HEK293 (cell line): ENCODE data around the gene SYN1.

Source experiments
- BCL11B ChIP-seq: fragments of 450-650 bp; formaldehyde crosslinking; IDR thresholded peaks from 2 replicates; pipeline ENCODE4 v1.5.1; 2016; ENCODE audit warnings: low read depth, missing biosample characterization, missing genetic modification characterization
- GLI4 ChIP-seq: fragments of 450-650 bp; formaldehyde crosslinking; IDR thresholded peaks from 2 replicates; pipeline ENCODE4 v1.5.1; 2016; ENCODE audit warnings: missing biosample characterization, missing genetic modification characterization
- KLF8 ChIP-seq: fragments of 450-650 bp; formaldehyde crosslinking; IDR thresholded peaks from 2 replicates; pipeline ENCODE4 v1.5.1; 2016; ENCODE audit warnings: missing biosample characterization, missing genetic modification characterization
- MZF1 ChIP-seq: fragments of 450-650 bp; formaldehyde crosslinking; IDR thresholded peaks from 2 replicates; pipeline ENCODE4 v1.5.1; 2017; ENCODE audit warnings: missing biosample characterization, missing genetic modification characterization, borderline replicate concordance
- OVOL3 ChIP-seq: fragments of 450-650 bp; formaldehyde crosslinking; IDR thresholded peaks from 2 replicates; pipeline ENCODE4 v1.5.1; 2016; ENCODE audit warnings: missing biosample characterization, missing genetic modification characterization
- REPIN1 ChIP-seq: fragments of 450-650 bp; formaldehyde crosslinking; IDR thresholded peaks from 2 replicates; pipeline ENCODE4 v1.5.1; 2017; ENCODE audit warnings: missing biosample characterization, missing genetic modification characterization, low read depth
- YY1 ChIP-seq: fragments of 450-650 bp; formaldehyde crosslinking; IDR thresholded peaks from 2 replicates; pipeline ENCODE4 v1.5.1; 2018; ENCODE audit warnings: missing biosample characterization, missing genetic modification characterization
- ZNF121 ChIP-seq: fragments of 450-650 bp; formaldehyde crosslinking; IDR thresholded peaks from 2 replicates; pipeline ENCODE4 v1.5.1; 2016; ENCODE audit warnings: missing biosample characterization, missing genetic modification characterization
- ZNF138 ChIP-seq: fragments of 450-650 bp; formaldehyde crosslinking; IDR thresholded peaks from 2 replicates; pipeline ENCODE4 v1.5.1; 2016; ENCODE audit warnings: missing biosample characterization, missing genetic modification characterization, borderline replicate concordance
- ZNF140 ChIP-seq: fragments of 450-650 bp; formaldehyde crosslinking; IDR thresholded peaks from 2 replicates; pipeline ENCODE4 v1.5.1; 2016; ENCODE audit warnings: missing biosample characterization, missing genetic modification characterization
- ZNF169 ChIP-seq: fragments of 450-650 bp; formaldehyde crosslinking; IDR thresholded peaks from 2 replicates; pipeline ENCODE4 v1.5.1; 2016; ENCODE audit warnings: missing biosample characterization, missing genetic modification characterization
- ZNF211 ChIP-seq: fragments of 450-650 bp; formaldehyde crosslinking; IDR thresholded peaks from 2 replicates; pipeline ENCODE4 v1.5.1; 2016; ENCODE audit warnings: low read depth, missing biosample characterization, missing genetic modification characterization
- ZNF292 ChIP-seq: fragments of 450-650 bp; formaldehyde crosslinking; IDR thresholded peaks from 2 replicates; pipeline ENCODE4 v1.5.1; 2016; ENCODE audit warnings: low read depth, missing biosample characterization, missing genetic modification characterization, borderline replicate concordance
- ZNF335 ChIP-seq: fragments of 450-650 bp; formaldehyde crosslinking; conservative IDR thresholded peaks from 2 replicates; pipeline ENCODE4 v1.5.1; 2016; ENCODE audit warnings: missing biosample characterization, missing genetic modification characterization
- ZNF341 ChIP-seq: fragments of 450-650 bp; formaldehyde crosslinking; IDR thresholded peaks from 2 replicates; pipeline ENCODE4; 2016; ENCODE audit warnings: low read depth, missing biosample characterization, missing genetic modification characterization
- ZNF350 ChIP-seq: fragments of 450-650 bp; formaldehyde crosslinking; IDR thresholded peaks from 2 replicates; pipeline ENCODE4 v1.5.0; 2017; ENCODE audit warnings: missing biosample characterization, mild to moderate bottlenecking, missing genetic modification characterization
- ZNF433 ChIP-seq: fragments of 450-650 bp; formaldehyde crosslinking; IDR thresholded peaks from 2 replicates; pipeline ENCODE4 v1.5.1; 2016; ENCODE audit warnings: missing biosample characterization, missing genetic modification characterization, low read depth
- ZNF544 ChIP-seq: fragments of 450-650 bp; formaldehyde crosslinking; IDR thresholded peaks from 2 replicates; pipeline ENCODE4 v1.5.0; 2017; ENCODE audit warnings: missing biosample characterization, missing genetic modification characterization
- ZNF624 ChIP-seq: fragments of 450-650 bp; formaldehyde crosslinking; IDR thresholded peaks from 2 replicates; pipeline ENCODE4 v1.5.1; 2017; ENCODE audit warnings: missing biosample characterization, missing genetic modification characterization
- ZNF654 ChIP-seq: fragments of 450-650 bp; formaldehyde crosslinking; IDR thresholded peaks from 2 replicates; pipeline ENCODE4 v1.5.1; 2016; ENCODE audit warnings: low read depth, missing biosample characterization, missing genetic modification characterization
- ZNF785 ChIP-seq: fragments of 450-650 bp; formaldehyde crosslinking; IDR thresholded peaks from 2 replicates; pipeline ENCODE4 v1.5.1; 2016; ENCODE audit warnings: missing biosample characterization, missing genetic modification characterization
- ZSCAN30 ChIP-seq: fragments of 450-650 bp; IDR thresholded peaks from 2 replicates; pipeline ENCODE4 v1.5.1; 2018; ENCODE audit warnings: missing biosample characterization, mild to moderate bottlenecking, missing genetic modification characterization, moderate library complexity
- ZXDB ChIP-seq: fragments of 450-650 bp; formaldehyde crosslinking; IDR thresholded peaks from 2 replicates; pipeline ENCODE4 v1.5.1; 2016; ENCODE audit warnings: missing biosample characterization, missing genetic modification characterization
- TF ChIP-seq, protein P1 (sequence below): fragments of 450-650 bp; formaldehyde crosslinking; IDR thresholded peaks from 2 replicates; pipeline ENCODE4 v1.5.1; 2017; ENCODE audit warnings: missing biosample characterization, mild to moderate bottlenecking, missing genetic modification characterization, moderate library complexity
- TF ChIP-seq, protein P2 (sequence below): fragments of 450-650 bp; formaldehyde crosslinking; IDR thresholded peaks from 2 replicates; pipeline ENCODE4 v1.5.1; 2016; ENCODE audit warnings: missing biosample characterization, missing genetic modification characterization, borderline replicate concordance
- TF ChIP-seq, protein P3 (sequence below): fragments of 450-650 bp; formaldehyde crosslinking; IDR thresholded peaks from 2 replicates; pipeline ENCODE4 v1.5.1; 2016; ENCODE audit warnings: missing biosample characterization, missing genetic modification characterization
- TF ChIP-seq, protein P4 (sequence below): fragments of 450-650 bp; formaldehyde crosslinking; IDR thresholded peaks from 2 replicates; pipeline ENCODE4 v1.5.1; 2016; ENCODE audit warnings: missing biosample characterization, missing genetic modification characterization
- TF ChIP-seq, protein P5 (sequence below): fragments of 450-650 bp; formaldehyde crosslinking; IDR thresholded peaks from 2 replicates; pipeline ENCODE4 v1.5.1; 2016; ENCODE audit warnings: missing biosample characterization, missing genetic modification characterization
- TF ChIP-seq, protein P6 (sequence below): fragments of 450-650 bp; formaldehyde crosslinking; IDR thresholded peaks from 2 replicates; pipeline ENCODE4 v1.5.1; 2016; ENCODE audit warnings: missing biosample characterization, missing genetic modification characterization

Gene SYN1

DNA sequence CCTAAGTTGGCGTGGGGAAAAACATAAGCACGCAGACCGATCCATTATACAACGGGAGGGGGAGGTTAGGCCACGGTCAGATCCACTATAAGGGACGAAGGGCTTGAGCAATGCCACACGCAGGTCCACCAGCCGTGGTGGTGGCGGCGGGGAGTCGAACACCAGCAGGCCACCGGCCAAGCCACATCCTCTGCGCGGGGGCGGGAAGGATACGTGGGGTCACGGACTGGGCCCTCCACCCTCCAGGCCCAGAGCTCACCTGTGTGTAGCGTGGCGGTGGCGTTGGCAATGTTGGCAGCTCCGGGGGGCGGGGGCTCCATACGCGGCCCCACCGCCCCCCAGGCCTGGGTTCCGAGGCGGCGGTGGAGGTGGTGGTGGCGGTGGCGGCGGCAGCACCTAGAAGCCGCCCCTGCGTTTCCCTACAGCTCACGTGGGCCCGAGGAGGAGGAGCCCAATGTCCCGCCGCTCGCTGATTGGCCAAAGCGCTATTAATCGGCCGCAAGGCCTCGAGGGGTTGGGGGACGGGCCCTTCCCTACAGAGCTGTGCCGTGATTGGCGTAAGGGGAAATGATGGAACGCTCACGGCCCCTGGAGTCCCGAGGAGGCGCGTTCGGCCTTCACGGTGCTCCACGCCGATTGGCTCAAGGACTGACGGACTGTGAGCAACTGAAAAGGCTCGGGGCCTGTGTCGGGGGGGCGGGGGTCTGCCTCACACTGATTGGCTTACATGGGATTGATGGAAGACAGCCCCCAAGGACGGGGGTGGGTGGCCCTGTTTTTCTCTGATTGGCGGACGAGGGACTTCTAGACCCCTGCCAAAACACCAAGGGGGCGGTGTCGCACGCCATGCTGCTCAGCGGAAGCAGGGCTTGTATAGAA is 30.7 kb upstream of the SYN1 start, which contains the start of gene ELK1 (continued):
- no peak for TF ChIP-seq ZNF624 (tag by site-specific recombination)
- peak; percentile 45 for TF ChIP-seq ZNF335 (tag by site-specific recombination)
- TF ChIP-seq ZSCAN30 (tag by site-specific recombination) = no peak
- TF ChIP-seq ZNF785 (tag by site-specific recombination) = no peak
- no peak for TF ChIP-seq ZNF654 (tag by site-specific recombination)
- TF ChIP-seq ZNF544 = no peak
- no peak for TF ChIP-seq ZNF138 (tag by site-specific recombination)
- no peak for TF ChIP-seq ZNF341 (tag by site-specific recombination)
- no peak for TF ChIP-seq REPIN1 (tag by site-specific recombination)
- TF ChIP-seq, protein P1, sequence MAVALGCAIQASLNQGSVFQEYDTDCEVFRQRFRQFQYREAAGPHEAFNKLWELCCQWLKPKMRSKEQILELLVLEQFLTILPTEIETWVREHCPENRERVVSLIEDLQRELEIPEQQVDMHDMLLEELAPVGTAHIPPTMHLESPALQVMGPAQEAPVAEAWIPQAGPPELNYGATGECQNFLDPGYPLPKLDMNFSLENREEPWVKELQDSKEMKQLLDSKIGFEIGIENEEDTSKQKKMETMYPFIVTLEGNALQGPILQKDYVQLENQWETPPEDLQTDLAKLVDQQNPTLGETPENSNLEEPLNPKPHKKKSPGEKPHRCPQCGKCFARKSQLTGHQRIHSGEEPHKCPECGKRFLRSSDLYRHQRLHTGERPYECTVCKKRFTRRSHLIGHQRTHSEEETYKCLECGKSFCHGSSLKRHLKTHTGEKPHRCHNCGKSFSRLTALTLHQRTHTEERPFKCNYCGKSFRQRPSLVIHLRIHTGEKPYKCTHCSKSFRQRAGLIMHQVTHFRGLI (tag by site-specific recombination) = no peak
- TF ChIP-seq, protein P2, sequence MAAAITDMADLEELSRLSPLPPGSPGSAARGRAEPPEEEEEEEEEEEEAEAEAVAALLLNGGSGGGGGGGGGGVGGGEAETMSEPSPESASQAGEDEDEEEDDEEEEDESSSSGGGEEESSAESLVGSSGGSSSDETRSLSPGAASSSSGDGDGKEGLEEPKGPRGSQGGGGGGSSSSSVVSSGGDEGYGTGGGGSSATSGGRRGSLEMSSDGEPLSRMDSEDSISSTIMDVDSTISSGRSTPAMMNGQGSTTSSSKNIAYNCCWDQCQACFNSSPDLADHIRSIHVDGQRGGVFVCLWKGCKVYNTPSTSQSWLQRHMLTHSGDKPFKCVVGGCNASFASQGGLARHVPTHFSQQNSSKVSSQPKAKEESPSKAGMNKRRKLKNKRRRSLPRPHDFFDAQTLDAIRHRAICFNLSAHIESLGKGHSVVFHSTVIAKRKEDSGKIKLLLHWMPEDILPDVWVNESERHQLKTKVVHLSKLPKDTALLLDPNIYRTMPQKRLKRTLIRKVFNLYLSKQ (tag by site-specific recombination) = no peak
- no peak for TF ChIP-seq ZNF350 (tag by site-specific recombination)
- TF ChIP-seq ZNF211 (tag by site-specific recombination) = no peak
- TF ChIP-seq YY1 (tag by site-specific recombination) = 0 out of 2 replicates have a peak, but pooled peaks have one; percentile 38
- TF ChIP-seq OVOL3 = no peak
- TF ChIP-seq, protein P3, sequence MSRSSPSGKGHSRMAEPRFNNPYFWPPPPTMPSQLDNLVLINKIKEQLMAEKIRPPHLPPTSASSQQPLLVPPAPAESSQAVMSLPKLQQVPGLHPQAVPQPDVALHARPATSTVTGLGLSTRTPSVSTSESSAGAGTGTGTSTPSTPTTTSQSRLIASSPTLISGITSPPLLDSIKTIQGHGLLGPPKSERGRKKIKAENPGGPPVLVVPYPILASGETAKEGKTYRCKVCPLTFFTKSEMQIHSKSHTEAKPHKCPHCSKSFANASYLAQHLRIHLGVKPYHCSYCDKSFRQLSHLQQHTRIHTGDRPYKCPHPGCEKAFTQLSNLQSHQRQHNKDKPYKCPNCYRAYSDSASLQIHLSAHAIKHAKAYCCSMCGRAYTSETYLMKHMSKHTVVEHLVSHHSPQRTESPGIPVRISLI (tag by site-specific recombination) = no peak
- no peak for TF ChIP-seq ZNF121 (tag by site-specific recombination)
- TF ChIP-seq, protein P4, sequence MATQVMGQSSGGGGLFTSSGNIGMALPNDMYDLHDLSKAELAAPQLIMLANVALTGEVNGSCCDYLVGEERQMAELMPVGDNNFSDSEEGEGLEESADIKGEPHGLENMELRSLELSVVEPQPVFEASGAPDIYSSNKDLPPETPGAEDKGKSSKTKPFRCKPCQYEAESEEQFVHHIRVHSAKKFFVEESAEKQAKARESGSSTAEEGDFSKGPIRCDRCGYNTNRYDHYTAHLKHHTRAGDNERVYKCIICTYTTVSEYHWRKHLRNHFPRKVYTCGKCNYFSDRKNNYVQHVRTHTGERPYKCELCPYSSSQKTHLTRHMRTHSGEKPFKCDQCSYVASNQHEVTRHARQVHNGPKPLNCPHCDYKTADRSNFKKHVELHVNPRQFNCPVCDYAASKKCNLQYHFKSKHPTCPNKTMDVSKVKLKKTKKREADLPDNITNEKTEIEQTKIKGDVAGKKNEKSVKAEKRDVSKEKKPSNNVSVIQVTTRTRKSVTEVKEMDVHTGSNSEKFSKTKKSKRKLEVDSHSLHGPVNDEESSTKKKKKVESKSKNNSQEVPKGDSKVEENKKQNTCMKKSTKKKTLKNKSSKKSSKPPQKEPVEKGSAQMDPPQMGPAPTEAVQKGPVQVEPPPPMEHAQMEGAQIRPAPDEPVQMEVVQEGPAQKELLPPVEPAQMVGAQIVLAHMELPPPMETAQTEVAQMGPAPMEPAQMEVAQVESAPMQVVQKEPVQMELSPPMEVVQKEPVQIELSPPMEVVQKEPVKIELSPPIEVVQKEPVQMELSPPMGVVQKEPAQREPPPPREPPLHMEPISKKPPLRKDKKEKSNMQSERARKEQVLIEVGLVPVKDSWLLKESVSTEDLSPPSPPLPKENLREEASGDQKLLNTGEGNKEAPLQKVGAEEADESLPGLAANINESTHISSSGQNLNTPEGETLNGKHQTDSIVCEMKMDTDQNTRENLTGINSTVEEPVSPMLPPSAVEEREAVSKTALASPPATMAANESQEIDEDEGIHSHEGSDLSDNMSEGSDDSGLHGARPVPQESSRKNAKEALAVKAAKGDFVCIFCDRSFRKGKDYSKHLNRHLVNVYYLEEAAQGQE (tag by site-specific recombination) = no peak
- TF ChIP-seq ZXDB (tag by site-specific recombination) = peak; percentile 97
- no peak for TF ChIP-seq GLI4 (tag by site-specific recombination)
- TF ChIP-seq ZNF292 (tag by site-specific recombination) = no peak
- TF ChIP-seq, protein P5, sequence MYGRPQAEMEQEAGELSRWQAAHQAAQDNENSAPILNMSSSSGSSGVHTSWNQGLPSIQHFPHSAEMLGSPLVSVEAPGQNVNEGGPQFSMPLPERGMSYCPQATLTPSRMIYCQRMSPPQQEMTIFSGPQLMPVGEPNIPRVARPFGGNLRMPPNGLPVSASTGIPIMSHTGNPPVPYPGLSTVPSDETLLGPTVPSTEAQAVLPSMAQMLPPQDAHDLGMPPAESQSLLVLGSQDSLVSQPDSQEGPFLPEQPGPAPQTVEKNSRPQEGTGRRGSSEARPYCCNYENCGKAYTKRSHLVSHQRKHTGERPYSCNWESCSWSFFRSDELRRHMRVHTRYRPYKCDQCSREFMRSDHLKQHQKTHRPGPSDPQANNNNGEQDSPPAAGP = no peak; the same call in 1 of the 2 replicates
- TF ChIP-seq MZF1 (tag by site-specific recombination) = no peak
- TF ChIP-seq, protein P6, sequence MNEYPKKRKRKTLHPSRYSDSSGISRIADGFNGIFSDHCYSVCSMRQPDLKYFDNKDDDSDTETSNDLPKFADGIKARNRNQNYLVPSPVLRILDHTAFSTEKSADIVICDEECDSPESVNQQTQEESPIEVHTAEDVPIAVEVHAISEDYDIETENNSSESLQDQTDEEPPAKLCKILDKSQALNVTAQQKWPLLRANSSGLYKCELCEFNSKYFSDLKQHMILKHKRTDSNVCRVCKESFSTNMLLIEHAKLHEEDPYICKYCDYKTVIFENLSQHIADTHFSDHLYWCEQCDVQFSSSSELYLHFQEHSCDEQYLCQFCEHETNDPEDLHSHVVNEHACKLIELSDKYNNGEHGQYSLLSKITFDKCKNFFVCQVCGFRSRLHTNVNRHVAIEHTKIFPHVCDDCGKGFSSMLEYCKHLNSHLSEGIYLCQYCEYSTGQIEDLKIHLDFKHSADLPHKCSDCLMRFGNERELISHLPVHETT = no peak
- no peak for TF ChIP-seq ZNF433
- TF ChIP-seq ZNF169 = no peak
- TF ChIP-seq ZNF140 (tag by site-specific recombination) = no peak
- TF ChIP-seq KLF8 = peak; percentile 46; the same call in 1 of the 2 replicates
- no peak for TF ChIP-seq BCL11B (tag by site-specific recombination)
